HG02763 (cell line): ENCODE data around the gene SEZ6L.

Experiments
- ATAC-seq: cut with Tn5 transposase; IDR thresholded peaks from one replicate; pipeline ENCODE4 v1.9.1; 2021; ENCODE audit warnings: mild to moderate bottlenecking, moderate library complexity; ENCODE audit not compliant: unreplicated experiment

Gene SEZ6L

GRCh38 chr22:26174280-26174679, 5.0 kb downstream of the SEZ6L start:
- no peak for ATAC-seq

GRCh38 chr22:26182723-26183122, 13.5 kb downstream of the SEZ6L start:
- no peak for ATAC-seq

DNA sequence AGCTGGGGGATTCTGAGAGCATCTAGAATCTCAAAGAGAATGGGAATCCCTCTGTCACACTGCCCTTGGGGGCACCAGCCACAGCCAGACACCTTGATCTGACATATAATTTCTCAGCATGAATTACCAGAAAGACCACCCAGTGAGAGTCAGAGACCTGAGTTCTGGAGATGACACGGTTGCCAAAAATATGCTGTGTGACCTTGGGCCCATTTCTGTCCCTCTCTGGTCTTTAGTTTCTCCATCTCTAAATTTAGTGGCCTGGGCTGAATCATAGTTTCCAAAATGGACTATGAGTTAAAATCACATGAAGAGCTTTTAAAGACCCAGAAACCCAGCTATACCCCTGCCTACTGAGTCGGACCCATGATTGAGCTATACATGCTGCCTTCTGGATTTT, 15.9 kb downstream of the SEZ6L start:
- ATAC-seq = no peak

DNA sequence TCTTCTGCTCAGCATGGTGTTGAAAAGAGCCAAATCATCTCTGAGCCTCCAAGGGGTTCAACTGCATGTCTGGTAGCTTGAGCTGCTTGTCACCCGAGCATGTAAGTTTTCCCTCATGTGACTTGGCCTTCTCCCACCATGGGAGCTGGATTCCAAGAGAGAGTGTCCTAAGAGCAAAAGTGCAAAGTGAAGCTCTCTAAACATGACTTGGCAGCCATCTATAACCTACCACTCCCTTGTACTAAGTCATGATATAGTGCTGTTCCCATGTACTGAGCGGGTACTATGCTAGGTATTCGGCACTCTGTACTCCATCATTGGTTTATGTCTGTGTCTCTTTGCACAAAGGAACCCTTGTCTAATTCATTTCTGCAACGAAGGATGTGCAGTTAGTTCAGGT, 19.1 kb downstream of the SEZ6L start:
- no peak for ATAC-seq

GRCh38 chr22:26194313-26194712, 25.1 kb downstream of the SEZ6L start:
- ATAC-seq = no peak

- no peak for ATAC-seq
These were observed 25.6 kb downstream of the SEZ6L start for GRCh38 chr22:26194877-26195276.

DNA sequence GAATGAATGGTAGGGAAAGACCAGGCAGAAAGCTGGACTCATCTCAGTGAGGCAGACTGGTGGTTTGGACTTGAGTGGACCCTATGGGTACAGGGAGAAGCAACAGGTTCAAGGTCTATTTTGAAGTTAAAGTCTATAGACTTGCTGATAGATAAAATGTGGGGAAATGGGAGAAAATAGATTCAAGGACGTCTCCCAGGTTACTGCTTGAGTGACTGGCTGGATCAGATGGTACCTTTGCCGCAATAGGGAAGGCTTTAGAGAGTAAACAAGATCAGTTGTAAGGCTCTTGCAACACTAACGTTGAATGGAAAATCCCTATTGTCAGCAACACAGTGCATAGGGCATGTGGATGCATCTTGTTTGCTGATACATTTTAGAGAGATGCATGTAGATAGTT, 27.4 kb downstream of the SEZ6L start:
- ATAC-seq = no peak

DNA sequence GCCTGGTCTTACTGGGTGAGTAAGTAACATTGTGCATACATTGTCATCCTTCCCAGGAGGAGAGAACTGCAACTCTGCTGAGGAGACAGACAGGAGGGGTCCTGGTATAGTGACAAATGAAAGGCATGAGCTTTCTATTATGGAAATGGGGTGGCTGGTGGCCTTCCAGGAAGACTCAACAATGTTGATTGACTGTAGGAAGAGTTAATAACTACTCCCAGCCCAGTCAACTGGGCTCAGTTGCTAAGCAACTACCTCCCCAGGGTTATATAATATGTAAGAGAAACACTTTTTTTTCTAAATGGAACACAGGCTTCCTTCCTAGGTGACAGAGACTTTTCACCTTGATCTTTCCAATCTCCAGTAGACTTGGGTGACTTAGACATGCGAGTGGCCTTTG, 28.2 kb downstream of the SEZ6L start:
- no peak for ATAC-seq

DNA sequence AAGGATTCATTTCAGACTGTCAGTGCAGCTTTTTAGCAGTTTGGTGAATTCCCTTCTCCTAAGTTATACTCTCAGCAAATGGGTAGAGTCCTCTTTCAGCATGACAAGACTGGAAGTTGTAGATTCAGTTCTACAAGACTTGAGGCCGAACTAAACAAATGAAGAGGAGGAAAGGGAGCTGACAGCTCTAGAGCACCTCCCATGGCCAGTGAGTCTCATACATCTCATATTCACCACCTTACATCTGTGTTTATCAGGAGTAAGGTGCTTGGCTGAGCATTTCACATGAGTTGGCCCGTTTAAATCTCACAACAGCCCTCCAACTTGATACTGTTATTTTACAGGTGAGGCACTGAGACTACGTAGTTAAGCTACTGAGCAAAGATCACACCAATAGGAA, 30.4 kb downstream of the SEZ6L start:
- ATAC-seq = no peak

DNA sequence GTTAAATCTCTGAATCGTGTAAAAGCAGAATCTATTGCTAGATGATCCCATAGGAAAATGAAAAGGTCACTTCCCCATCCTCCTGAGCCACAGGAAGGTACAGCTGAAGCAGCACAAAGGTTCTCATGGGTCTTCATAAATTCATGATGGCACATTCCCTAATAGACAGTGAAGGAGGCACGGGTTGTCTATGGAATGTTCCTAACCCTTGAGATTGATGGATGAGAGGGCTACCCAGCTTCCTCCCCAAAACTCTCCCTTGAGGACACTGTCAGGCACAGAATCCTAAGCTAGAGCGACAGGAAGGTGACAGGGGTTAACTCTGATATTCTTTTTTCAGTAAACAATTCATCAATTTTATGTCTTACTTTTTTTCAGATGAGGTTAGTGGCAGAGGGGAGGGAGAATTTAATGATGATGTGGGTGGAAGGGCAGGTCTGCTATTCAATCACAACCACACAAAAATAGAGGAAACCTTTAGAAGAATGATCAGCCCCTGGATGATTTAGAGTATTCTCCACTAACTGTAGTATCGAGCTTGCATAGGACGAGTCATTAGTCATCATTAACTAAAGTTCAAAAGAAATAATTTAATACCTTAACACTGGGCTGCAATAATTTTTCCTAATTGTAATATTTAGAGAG, 33.1 kb downstream of the SEZ6L start:
- ATAC-seq = no peak

DNA sequence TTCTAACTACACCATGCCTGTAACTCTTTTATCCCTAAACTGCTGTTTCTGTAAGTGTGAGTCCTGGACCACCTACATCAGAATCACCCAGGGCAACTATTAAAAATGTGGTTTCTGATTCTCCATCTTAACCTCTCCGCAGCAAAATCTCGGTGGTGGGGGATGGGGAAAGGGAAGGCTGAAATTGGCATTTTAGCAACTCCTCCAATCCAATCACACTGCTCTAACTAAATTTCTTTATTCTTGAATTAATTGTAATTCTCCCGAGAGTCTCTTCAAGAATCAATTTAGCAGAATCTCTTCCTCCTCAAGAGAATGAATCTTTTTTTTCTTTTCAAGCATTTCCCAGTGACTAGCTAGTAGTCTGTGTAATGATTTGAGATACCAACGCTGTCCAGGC, 36.2 kb downstream of the SEZ6L start:
- ATAC-seq = no peak

- no peak for ATAC-seq
These were observed 41.1 kb downstream of the SEZ6L start for GRCh38 chr22:26210334-26210733.

DNA sequence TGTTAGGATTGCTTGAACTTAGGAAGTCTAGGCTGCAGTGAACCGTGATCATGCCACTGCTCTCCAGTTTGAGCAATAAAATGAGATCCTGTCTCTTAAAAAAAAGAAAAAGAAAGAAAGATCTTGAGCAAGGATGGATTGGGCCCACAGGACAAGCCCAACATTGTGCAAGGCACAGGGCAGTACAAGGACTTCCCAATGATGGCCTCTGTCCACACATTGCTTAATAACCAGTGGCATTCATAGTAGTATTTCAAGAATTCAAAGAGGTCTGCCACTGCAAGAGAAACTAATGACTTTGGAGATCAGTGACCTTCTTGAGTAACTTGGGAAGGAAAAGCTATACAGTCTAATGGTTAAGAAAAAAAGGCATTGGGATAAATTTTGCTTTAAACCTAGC, 44.6 kb downstream of the SEZ6L start:
- ATAC-seq = no peak

GRCh38 chr22:26214466-26214865, 45.2 kb downstream of the SEZ6L start:
- ATAC-seq = no peak

GRCh38 chr22:26215736-26216135, 46.5 kb downstream of the SEZ6L start:
- ATAC-seq = no peak

DNA sequence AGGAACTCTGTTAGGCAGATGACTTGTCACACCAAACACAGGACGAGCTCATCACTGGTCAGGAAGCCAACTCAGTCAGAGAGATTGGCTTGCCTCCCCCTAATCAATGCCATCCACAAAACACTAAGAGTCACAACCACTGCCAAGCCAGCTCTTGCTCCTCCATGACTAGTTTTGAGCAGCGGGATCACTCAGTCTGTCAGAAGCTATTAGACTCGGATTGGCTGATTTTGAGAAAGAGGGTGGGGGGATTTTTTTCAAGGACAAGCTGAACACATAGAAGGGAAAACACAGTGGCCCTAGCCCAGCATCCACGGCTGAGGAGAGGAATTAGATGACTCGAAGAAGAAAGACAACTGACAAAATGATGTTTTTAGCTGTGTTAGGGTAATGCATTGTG, 55.9 kb downstream of the SEZ6L start:
- no peak for ATAC-seq

- ATAC-seq = no peak
These were observed 57.5 kb downstream of the SEZ6L start for GRCh38 chr22:26226538-26227297.

DNA sequence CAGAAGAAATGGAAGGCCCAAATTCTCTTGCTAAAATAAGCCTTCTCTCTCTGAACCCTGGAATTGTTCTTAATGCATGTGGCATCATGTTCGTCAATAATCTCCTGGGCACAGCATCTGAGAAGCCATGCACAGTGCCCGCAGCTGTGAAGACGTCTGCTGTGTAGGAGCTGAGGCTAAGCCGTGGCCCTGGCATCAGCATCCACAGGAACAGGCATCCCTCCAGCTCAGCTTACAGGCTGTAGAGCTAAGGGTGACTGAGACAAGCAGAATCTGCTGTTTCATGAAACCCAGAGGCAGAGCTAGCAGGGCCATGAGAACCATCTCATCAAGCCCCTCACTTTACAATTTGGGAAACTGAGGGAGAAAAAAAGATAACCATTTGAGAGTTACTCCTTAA, 60.6 kb downstream of the SEZ6L start:
- ATAC-seq = no peak

- ATAC-seq = no peak
These were observed 65.0 kb downstream of the SEZ6L start for GRCh38 chr22:26234296-26234695.

GRCh38 chr22:26235792-26236487, 66.7 kb downstream of the SEZ6L start:
- no peak for ATAC-seq

- no peak for ATAC-seq
These were observed 67.7 kb downstream of the SEZ6L start for GRCh38 chr22:26236991-26237390.

- ATAC-seq = no peak
These were observed 69.3 kb downstream of the SEZ6L start for GRCh38 chr22:26238596-26238995.
